ENCODE measurements around the gene SLCO1A2.

SLCO1A2 gene

GRCh38 chr12:21324551-21324950 is 10.2 kb downstream of the SLCO1A2 start:
- no peak for DNase-seq (ENCODE audit: insufficient read length, low spot score)
- FAIRE-seq = no peak
- no peak for TF ChIP-seq CTCF (IDR thresholded peaks at IDR 0.05; ENCODE audit: insufficient read depth, missing control alignments)

- DNase-seq (ENCODE audit: insufficient read length, low spot score) (no peak), FAIRE-seq (no peak)
- TF ChIP-seq CTCF (IDR thresholded peaks at IDR 0.05; ENCODE audit: insufficient read depth, missing control alignments) = no peak
Measured at GRCh38 chr12:21323736-21324135, 11.0 kb downstream of the SLCO1A2 start.

- TF ChIP-seq CTCF (IDR thresholded peaks at IDR 0.05; ENCODE audit: insufficient read depth, missing control alignments) = peak; percentile 39
- FAIRE-seq = no peak
Measured at GRCh38 chr12:21308785-21309184, 25.9 kb downstream of the SLCO1A2 start.

GRCh38 chr12:21305661-21306060 is 29.1 kb downstream of the SLCO1A2 start:
- DNase-seq (ENCODE audit: insufficient read length, low spot score) = no peak
- FAIRE-seq = no peak
- no peak for TF ChIP-seq CTCF (IDR thresholded peaks at IDR 0.05; ENCODE audit: insufficient read depth, missing control alignments)

More at GRCh38 chr12:21308785-21309184, 25.9 kb downstream of the SLCO1A2 start:
- no peak for DNase-seq (ENCODE audit: insufficient read length, low spot score)

- DNase-seq (ENCODE audit: insufficient read length, low spot score) (no peak), FAIRE-seq (no peak)
- no peak for TF ChIP-seq CTCF (IDR thresholded peaks at IDR 0.05; ENCODE audit: insufficient read depth, missing control alignments)
Measured at GRCh38 chr12:21300632-21301031, 34.1 kb downstream of the SLCO1A2 start.

- peak; percentile 49 for TF ChIP-seq CTCF (IDR thresholded peaks at IDR 0.05; ENCODE audit: insufficient read depth, missing control alignments)
- DNase-seq (ENCODE audit: insufficient read length, low spot score) = no peak
- FAIRE-seq = peak; percentile 35
Measured at GRCh38 chr12:21296751-21297406, 37.8 kb downstream of the SLCO1A2 start.

- FAIRE-seq (no peak), DNase-seq (ENCODE audit: insufficient read length, low spot score) (no peak)
- TF ChIP-seq CTCF (IDR thresholded peaks at IDR 0.05; ENCODE audit: insufficient read depth, missing control alignments) = no peak
Measured at GRCh38 chr12:21296348-21296747, 38.4 kb downstream of the SLCO1A2 start.
